Neutrophil (primary cell): ENCODE data around the gene WFDC8.

Experiments used
- H3K27ac ChIP-seq: fragments of 200-600 bp; sonication (generic); 2 replicates; pipeline ENCODE4 v1.5.1; 2016; ENCODE audit warnings: mild to moderate bottlenecking, moderate library complexity
- H3K27me3 ChIP-seq: fragments of 200-600 bp; sonication (generic); 2 replicates; pipeline ENCODE4 v1.6.0; 2016; ENCODE audit warnings: mild to moderate bottlenecking
- H3K36me3 ChIP-seq: fragments of 200-600 bp; sonication (generic); 2 replicates; pipeline ENCODE4 v1.5.1; 2017
- H3K4me1 ChIP-seq, 2 experiments: fragments of 200-600 bp in 1 of 2; sonication (generic) in 1 of 2; 1 replicate in 1 of 2; 2 replicates in 1 of 2; pipeline versions ENCODE4 v1.5.1 to v1.6.1; 2013 to 2016; ENCODE audit warnings: low read depth in 1 of 2, low read length in 1 of 2, mild to moderate bottlenecking in 1 of 2, moderate library complexity in 1 of 2; ENCODE audit not compliant: control insufficient read depth in 1 of 2, insufficient read depth in 1 of 2
- H3K4me3 ChIP-seq, 2 experiments: fragments of 200-600 bp in 1 of 2; sonication (generic) in 1 of 2; 1 replicate in 1 of 2; 2 replicates in 1 of 2; pipeline ENCODE4 v1.5.1; 2013 to 2016; ENCODE audit warnings: low read depth in 1 of 2, low read length in 1 of 2, mild to moderate bottlenecking in 1 of 2, moderate library complexity in 1 of 2
- H3K9me3 ChIP-seq: fragments of 200-600 bp; sonication (generic); 2 replicates; pipeline ENCODE4 v1.5.1; 2016
- TF ChIP-seq, protein P1 (sequence below): fragments of 200-600 bp; sonication (generic); IDR thresholded peaks from 2 replicates; pipeline ENCODE4 v1.5.1; 2016; ENCODE audit warnings: antibody characterized with exemption

WFDC8 gene

GRCh38 chr20:45538209-45538799 is 40.8 kb downstream of the WFDC8 start:
- TF ChIP-seq, protein P1, sequence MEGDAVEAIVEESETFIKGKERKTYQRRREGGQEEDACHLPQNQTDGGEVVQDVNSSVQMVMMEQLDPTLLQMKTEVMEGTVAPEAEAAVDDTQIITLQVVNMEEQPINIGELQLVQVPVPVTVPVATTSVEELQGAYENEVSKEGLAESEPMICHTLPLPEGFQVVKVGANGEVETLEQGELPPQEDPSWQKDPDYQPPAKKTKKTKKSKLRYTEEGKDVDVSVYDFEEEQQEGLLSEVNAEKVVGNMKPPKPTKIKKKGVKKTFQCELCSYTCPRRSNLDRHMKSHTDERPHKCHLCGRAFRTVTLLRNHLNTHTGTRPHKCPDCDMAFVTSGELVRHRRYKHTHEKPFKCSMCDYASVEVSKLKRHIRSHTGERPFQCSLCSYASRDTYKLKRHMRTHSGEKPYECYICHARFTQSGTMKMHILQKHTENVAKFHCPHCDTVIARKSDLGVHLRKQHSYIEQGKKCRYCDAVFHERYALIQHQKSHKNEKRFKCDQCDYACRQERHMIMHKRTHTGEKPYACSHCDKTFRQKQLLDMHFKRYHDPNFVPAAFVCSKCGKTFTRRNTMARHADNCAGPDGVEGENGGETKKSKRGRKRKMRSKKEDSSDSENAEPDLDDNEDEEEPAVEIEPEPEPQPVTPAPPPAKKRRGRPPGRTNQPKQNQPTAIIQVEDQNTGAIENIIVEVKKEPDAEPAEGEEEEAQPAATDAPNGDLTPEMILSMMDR, result no peak
- Histone ChIP-seq H3K36me3 (no peaks in the 10 kb centered on the region), H3K4me3 (no peak overlapping the region), H3K27ac (no peak overlapping the region), H3K4me1 (no peaks in the 10 kb centered on the region), H3K9me3 (no peaks in the 10 kb centered on the region), H3K27me3 (peaks cover 77% of the 10 kb centered on the region)

DNA sequence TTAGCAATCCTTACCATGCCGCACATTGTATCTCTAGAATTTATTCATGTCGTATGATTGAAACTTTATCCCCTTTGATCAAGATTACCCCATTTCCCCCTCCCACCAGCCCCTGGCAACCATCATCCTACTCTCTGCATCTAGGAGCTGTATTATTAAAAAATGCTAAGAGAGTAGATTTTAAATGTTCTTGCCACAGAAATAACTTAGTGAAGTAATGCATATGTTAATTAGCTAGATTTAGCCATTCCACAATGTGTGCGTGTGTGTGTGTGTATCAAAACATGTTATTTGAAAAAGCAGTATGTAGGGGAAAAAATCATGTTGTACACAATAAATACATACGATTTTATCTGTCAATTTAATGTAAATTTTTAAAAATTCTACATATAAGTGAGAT is 51.8 kb downstream of the WFDC8 start:
- peaks cover 62% of the 10 kb centered on the region for H3K27me3 ChIP-seq
- no peaks in the 10 kb centered on the region for H3K36me3 ChIP-seq
- H3K4me3 ChIP-seq, result no peak overlapping the region
- no peaks in the 10 kb centered on the region for H3K9me3 ChIP-seq
- TF ChIP-seq, protein P1, result no peak
- no peaks in the 10 kb centered on the region for H3K4me1 ChIP-seq
- no peak overlapping the region for H3K27ac ChIP-seq

DNA sequence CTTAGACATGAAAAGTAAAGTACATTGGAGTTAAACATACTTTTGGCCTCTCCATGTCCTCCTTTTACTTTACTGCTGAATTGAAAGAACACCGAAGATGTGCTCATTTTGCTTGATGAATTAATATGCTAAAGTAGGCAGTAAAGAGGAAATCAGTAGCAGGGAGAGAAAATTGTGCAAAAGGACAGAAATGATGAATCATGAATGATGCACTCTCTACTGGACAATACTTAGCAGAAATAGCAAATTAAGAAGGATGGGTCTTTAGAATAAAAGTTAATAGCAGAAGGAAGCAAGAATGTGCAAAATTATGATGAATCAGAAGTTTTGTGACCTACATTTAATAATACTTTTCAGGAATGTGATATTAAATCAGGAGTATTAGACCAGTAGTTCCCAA is 55.3 kb downstream of the WFDC8 start:
- Histone ChIP-seq H3K27ac (no peak overlapping the region), H3K4me1 (no peaks in the 10 kb centered on the region), H3K4me3 (no peak overlapping the region), H3K27me3 (peaks cover 54% of the 10 kb centered on the region), H3K9me3 (no peaks in the 10 kb centered on the region), H3K36me3 (no peaks in the 10 kb centered on the region)
- TF ChIP-seq, protein P1, result no peak

- Histone ChIP-seq H3K4me1 (no peaks in the 10 kb centered on the region), H3K36me3 (no peaks in the 10 kb centered on the region), H3K4me3 (no peak overlapping the region), H3K27me3 (peaks cover 59% of the 10 kb centered on the region), H3K9me3 (no peaks in the 10 kb centered on the region), H3K27ac (no peak overlapping the region)
- TF ChIP-seq, protein P1, result no peak
These were observed 60.8 kb downstream of the WFDC8 start for GRCh38 chr20:45518282-45518681.

- TF ChIP-seq, protein P1, result no peak
- Histone ChIP-seq H3K9me3 (no peaks in the 10 kb centered on the region), H3K4me1 (no peaks in the 10 kb centered on the region), H3K27me3 (peaks cover 64% of the 10 kb centered on the region), H3K27ac (no peak within 1 kb of the TSS), H3K4me3 (no peak within 1 kb of the TSS), H3K36me3 (no peaks in the 10 kb centered on the region)
These were observed 63.8 kb downstream of the WFDC8 start, which contains the start of gene SPINT3 for GRCh38 chr20:45515147-45515913. SPINT3 (minus strand) TSS chr20:45515622; CDS start chr20:45515608, 14 bp downstream.
